IPS-20b (cell line): Measurements from ENCODE around the gene HES7.
"Not testable (repeated sequence)": the region's sequence is repeated elsewhere in the genome, so short reads cannot be mapped to it uniquely, and the experiment has no call there.

Experiments
- H3K27ac ChIP-seq: one replicate; pipeline ENCODE4 v1.5.1; 2013; ENCODE audit warnings: low read length
- H3K27me3 ChIP-seq: 2 replicates; pipeline ENCODE4 v1.6.1; 2013; ENCODE audit warnings: mild to moderate bottlenecking, low read length, inconsistent platforms; ENCODE audit not compliant: insufficient read depth
- H3K36me3 ChIP-seq: 2 replicates; pipeline ENCODE4 v1.6.1; 2013; ENCODE audit warnings: low read depth, mild to moderate bottlenecking, inconsistent platforms, low read length, moderate library complexity; ENCODE audit not compliant: insufficient read depth
- H3K4me1 ChIP-seq: 2 replicates; pipeline ENCODE4 v1.6.1; 2013; ENCODE audit warnings: mild to moderate bottlenecking, control low read depth, inconsistent platforms, low read length, moderate library complexity; ENCODE audit not compliant: insufficient read depth
- H3K4me3 ChIP-seq: 2 replicates; pipeline ENCODE4 v1.5.1; 2013; ENCODE audit warnings: mild to moderate bottlenecking, low read length, inconsistent platforms
- H3K9ac ChIP-seq: 2 replicates; pipeline ENCODE4 v1.6.1; 2013; ENCODE audit warnings: low read depth, mild to moderate bottlenecking, inconsistent platforms, low read length, moderate library complexity
- H3K9me3 ChIP-seq: 2 replicates; pipeline ENCODE4 v1.6.1; 2013; ENCODE audit warnings: mild to moderate bottlenecking, low read depth, low read length, inconsistent platforms; ENCODE audit not compliant: insufficient read depth

Gene HES7

GRCh38 chr17:8117980-8118768 lies 5.7 kb downstream of the HES7 start, which contains the start of gene ALOXE3:
TSS of gene ALOXE3 (minus strand) at chr17:8118514. CDS start at chr17:8117990, 524 bp downstream.
- Histone ChIP-seq H3K4me1 (no peaks in the 10 kb centered on the region; the same call in 1 of the 2 replicates), H3K4me3 (peak within 1 kb of the TSS; percentile 89), H3K36me3 (no peaks in the 10 kb centered on the region), H3K9ac (peak within 1 kb of the TSS; percentile 31; the same call in 1 of the 2 replicates), H3K9me3 (no peaks in the 10 kb centered on the region), H3K27ac (no peak within 1 kb of the TSS), H3K27me3 (peaks cover 71% of the 10 kb centered on the region)

- H3K4me1 ChIP-seq, result no peaks in the 10 kb centered on the region
- no peaks in the 10 kb centered on the region for H3K36me3 ChIP-seq
- no peaks in the 10 kb centered on the region for H3K9me3 ChIP-seq
- peak overlapping the region; percentile 31; the same call in 1 of the 2 replicates for H3K9ac ChIP-seq
- peaks cover 71% of the 10 kb centered on the region for H3K27me3 ChIP-seq
- no peak overlapping the region for H3K27ac ChIP-seq
- H3K4me3 ChIP-seq, result peak overlapping the region; percentile 89
Observed at GRCh38 chr17:8117367-8117979, 6.4 kb downstream of the HES7 start.

- no peaks in the 10 kb centered on the region for H3K36me3 ChIP-seq
- no peaks in the 10 kb centered on the region for H3K4me1 ChIP-seq
- no peaks in the 10 kb centered on the region for H3K9me3 ChIP-seq
- H3K27me3 ChIP-seq, result peaks cover 71% of the 10 kb centered on the region
- H3K27ac ChIP-seq, result no peak overlapping the region
- no peak overlapping the region for H3K9ac ChIP-seq
- H3K4me3 ChIP-seq, result no peak overlapping the region
Observed at GRCh38 chr17:8116776-8117175, 7.1 kb downstream of the HES7 start.

GRCh38 chr17:8110907-8111306 lies 13.0 kb downstream of the HES7 start:
- no peaks in the 10 kb centered on the region for H3K9me3 ChIP-seq
- no peaks in the 10 kb centered on the region for H3K4me1 ChIP-seq
- no peaks in the 10 kb centered on the region for H3K36me3 ChIP-seq
- no peak overlapping the region for H3K4me3 ChIP-seq
- H3K27me3 ChIP-seq, result peaks cover 77% of the 10 kb centered on the region
- H3K9ac ChIP-seq, result no peak overlapping the region
- H3K27ac ChIP-seq, result no peak overlapping the region

GRCh38 chr17:8110456-8110804 lies 13.5 kb downstream of the HES7 start:
- H3K4me1 ChIP-seq, result no peaks in the 10 kb centered on the region
- no peaks in the 10 kb centered on the region for H3K9me3 ChIP-seq
- H3K4me3 ChIP-seq, result peak overlapping the region; percentile 80; the same call in 1 of the 2 replicates
- no peaks in the 10 kb centered on the region for H3K36me3 ChIP-seq
- H3K27me3 ChIP-seq, result peaks cover 72% of the 10 kb centered on the region
- H3K9ac ChIP-seq, result no peak overlapping the region
- no peak overlapping the region for H3K27ac ChIP-seq

GRCh38 chr17:8109661-8110455 lies 14.0 kb downstream of the HES7 start:
- Histone ChIP-seq H3K4me1 (no peaks in the 10 kb centered on the region), H3K9ac (no peak overlapping the region; the same call in 1 of the 2 replicates), H3K9me3 (no peaks in the 10 kb centered on the region), H3K36me3 (no peaks in the 10 kb centered on the region), H3K27ac (no peak overlapping the region), H3K4me3 (peak overlapping the region; percentile 80), H3K27me3 (peaks cover 67% of the 10 kb centered on the region)

GRCh38 chr17:8108972-8109660 lies 14.8 kb downstream of the HES7 start:
- no peak overlapping the region for H3K27ac ChIP-seq
- H3K4me3 ChIP-seq, result no peak overlapping the region
- H3K9me3 ChIP-seq, result no peaks in the 10 kb centered on the region
- no peak overlapping the region for H3K9ac ChIP-seq
- no peaks in the 10 kb centered on the region for H3K36me3 ChIP-seq
- no peaks in the 10 kb centered on the region for H3K4me1 ChIP-seq
- peaks cover 59% of the 10 kb centered on the region for H3K27me3 ChIP-seq

GRCh38 chr17:8106980-8107379 lies 16.9 kb downstream of the HES7 start:
- not testable (repeated sequence) for H3K4me3 ChIP-seq, H3K4me1 ChIP-seq, H3K27ac ChIP-seq, H3K9ac ChIP-seq, H3K36me3 ChIP-seq, H3K9me3 ChIP-seq
- peaks cover 41% of the 10 kb centered on the region for H3K27me3 ChIP-seq

- Histone ChIP-seq H3K27me3 (peaks cover 31% of the 10 kb centered on the region), H3K9ac (no peak overlapping the region)
Observed at GRCh38 chr17:8105957-8106398, 17.9 kb downstream of the HES7 start.

GRCh38 chr17:8104911-8105310 lies 19.0 kb downstream of the HES7 start:
- no peaks in the 10 kb centered on the region for H3K36me3 ChIP-seq
- peaks cover 20% of the 10 kb centered on the region for H3K27me3 ChIP-seq
- no peak overlapping the region for H3K9ac ChIP-seq
- no peak overlapping the region for H3K27ac ChIP-seq
- no peak overlapping the region for H3K4me3 ChIP-seq
- H3K9me3 ChIP-seq, result no peaks in the 10 kb centered on the region
- no peaks in the 10 kb centered on the region for H3K4me1 ChIP-seq

More at GRCh38 chr17:8105957-8106398, 17.9 kb downstream of the HES7 start:
- H3K4me1 ChIP-seq, result no peaks in the 10 kb centered on the region
- H3K36me3 ChIP-seq, result no peaks in the 10 kb centered on the region
- H3K4me3 ChIP-seq, result no peak overlapping the region
- no peak overlapping the region for H3K27ac ChIP-seq
- H3K9me3 ChIP-seq, result no peaks in the 10 kb centered on the region

GRCh38 chr17:8103549-8103948 lies 20.4 kb downstream of the HES7 start:
- Histone ChIP-seq H3K4me1 (no peaks in the 10 kb centered on the region), H3K9me3 (no peaks in the 10 kb centered on the region), H3K9ac (no peak overlapping the region), H3K4me3 (no peak overlapping the region), H3K27me3 (peaks cover 7% of the 10 kb centered on the region), H3K27ac (no peak overlapping the region), H3K36me3 (no peaks in the 10 kb centered on the region)
